IMR-90 (cell line): ENCODE data around the gene EXOSC1.

Experiments used
- CEBPB ChIP-seq: IDR thresholded peaks from 2 replicates; pipeline ENCODE4 v1.6.1; 2012; ENCODE audit warnings: low read depth, low read length, improper control_type of control experiment
- ELK1 ChIP-seq: fragments of 150-350 bp; IDR thresholded peaks from 2 replicates; pipeline ENCODE4 v1.6.1; 2016; ENCODE audit warnings: low read depth, mild to moderate bottlenecking, low read length, moderate library complexity, borderline replicate concordance
- POLR2A ChIP-seq: IDR thresholded peaks from 2 replicates; pipeline ENCODE4 v1.6.1; 2012; ENCODE audit warnings: mild to moderate bottlenecking, low read depth, low read length
- RCOR1 ChIP-seq: IDR thresholded peaks from 2 replicates; pipeline ENCODE4 v1.6.1; 2012; ENCODE audit warnings: mild to moderate bottlenecking, low read length, improper control_type of control experiment; ENCODE audit not compliant: insufficient replicate concordance
- USF2 ChIP-seq: fragments of 150-350 bp; IDR thresholded peaks from 2 replicates; pipeline ENCODE4 v1.6.1; 2017; ENCODE audit warnings: mild to moderate bottlenecking, antibody characterized with exemption, low read length, low read depth
- TF ChIP-seq, protein P1 (sequence below): conservative IDR thresholded peaks from 2 replicates; pipeline ENCODE4 v1.5.1; 2012; ENCODE audit warnings: mild to moderate bottlenecking, low read depth, low read length, improper control_type of control experiment

GRCh38 chr10:97400665-97401454 is 44.9 kb downstream of the EXOSC1 start, which contains the start of gene RRP12:
- TF ChIP-seq, protein P1, sequence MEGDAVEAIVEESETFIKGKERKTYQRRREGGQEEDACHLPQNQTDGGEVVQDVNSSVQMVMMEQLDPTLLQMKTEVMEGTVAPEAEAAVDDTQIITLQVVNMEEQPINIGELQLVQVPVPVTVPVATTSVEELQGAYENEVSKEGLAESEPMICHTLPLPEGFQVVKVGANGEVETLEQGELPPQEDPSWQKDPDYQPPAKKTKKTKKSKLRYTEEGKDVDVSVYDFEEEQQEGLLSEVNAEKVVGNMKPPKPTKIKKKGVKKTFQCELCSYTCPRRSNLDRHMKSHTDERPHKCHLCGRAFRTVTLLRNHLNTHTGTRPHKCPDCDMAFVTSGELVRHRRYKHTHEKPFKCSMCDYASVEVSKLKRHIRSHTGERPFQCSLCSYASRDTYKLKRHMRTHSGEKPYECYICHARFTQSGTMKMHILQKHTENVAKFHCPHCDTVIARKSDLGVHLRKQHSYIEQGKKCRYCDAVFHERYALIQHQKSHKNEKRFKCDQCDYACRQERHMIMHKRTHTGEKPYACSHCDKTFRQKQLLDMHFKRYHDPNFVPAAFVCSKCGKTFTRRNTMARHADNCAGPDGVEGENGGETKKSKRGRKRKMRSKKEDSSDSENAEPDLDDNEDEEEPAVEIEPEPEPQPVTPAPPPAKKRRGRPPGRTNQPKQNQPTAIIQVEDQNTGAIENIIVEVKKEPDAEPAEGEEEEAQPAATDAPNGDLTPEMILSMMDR, result peak; percentile 16; the same call in 1 of the 2 replicates
- TF ChIP-seq ELK1, result no peak
- TF ChIP-seq CEBPB, result no peak
- no peak for TF ChIP-seq RCOR1
- TF ChIP-seq POLR2A, result peak; percentile 98
- TF ChIP-seq USF2, result peak; percentile 84
